Stimulated activated CD4-positive, alpha-beta T cell treated with anti-CD3 and anti-CD28 coated beads, Interleukin-1b, Interleukin-23, amount 100 ng/mL, for 48 hours (primary cell): Measurements from ENCODE around the gene OR1F1.
"Not testable (repeated sequence)": the region's sequence is repeated elsewhere in the genome, so short reads cannot be mapped to it uniquely, and the experiment has no call there.

ENCODE experiments used
- DNase-seq: peaks from one replicate; pipeline ENCODE4 v3.0.0-alpha.2; 2020

Gene OR1F1

GRCh38 chr16:3187798-3188674 is at the start of gene OR1F1:
TSS of gene OR1F1 (plus strand) at chr16:3188204.
- DNase-seq = peak; percentile 90

- DNase-seq = no peak
Measured at GRCh38 chr16:3138342-3138741, 49.7 kb upstream of the OR1F1 start.

GRCh38 chr16:3138823-3139426 is 49.1 kb upstream of the OR1F1 start:
- no peak for DNase-seq

GRCh38 chr16:3139561-3139960 is 48.4 kb upstream of the OR1F1 start:
- not testable (repeated sequence) for DNase-seq

- no peak for DNase-seq
Measured at GRCh38 chr16:3140603-3141427, 47.2 kb upstream of the OR1F1 start.

GRCh38 chr16:3141781-3142311 is 46.2 kb upstream of the OR1F1 start:
- DNase-seq = no peak

GRCh38 chr16:3142327-3142726 is 45.7 kb upstream of the OR1F1 start:
- no peak for DNase-seq

GRCh38 chr16:3142770-3143169 is 45.2 kb upstream of the OR1F1 start:
- no peak for DNase-seq

GRCh38 chr16:3143189-3143588 is 44.8 kb upstream of the OR1F1 start:
- DNase-seq = no peak

- DNase-seq = no peak
Measured at GRCh38 chr16:3143598-3144320, 44.2 kb upstream of the OR1F1 start.

GRCh38 chr16:3144321-3144983 is 43.6 kb upstream of the OR1F1 start:
- no peak for DNase-seq

- DNase-seq = no peak
Measured at GRCh38 chr16:3145151-3145550, 42.9 kb upstream of the OR1F1 start.

- DNase-seq = no peak
Measured at GRCh38 chr16:3145660-3146059, 42.3 kb upstream of the OR1F1 start.

- DNase-seq = no peak
Measured at GRCh38 chr16:3147046-3147756, 40.8 kb upstream of the OR1F1 start.

- no peak for DNase-seq
Measured at GRCh38 chr16:3147757-3148104, 40.3 kb upstream of the OR1F1 start.

GRCh38 chr16:3148256-3149192 is 39.5 kb upstream of the OR1F1 start:
- DNase-seq = no peak

- DNase-seq = no peak
Measured at GRCh38 chr16:3149193-3149530, 38.8 kb upstream of the OR1F1 start.

- DNase-seq = peak; percentile 57
Measured at GRCh38 chr16:3149630-3150345, 38.2 kb upstream of the OR1F1 start.

- peak; percentile 99 for DNase-seq
Measured at GRCh38 chr16:3150346-3151218, 37.4 kb upstream of the OR1F1 start.
